DOHH2 (cell line): ENCODE results near the gene KRTAP4-12.

Experiments
- CTCF ChIP-seq: fragments of 200-600 bp; sonication (generic); IDR thresholded peaks from one replicate; pipeline ENCODE4 v1.5.1; 2014; ENCODE audit warnings: antibody characterized with exemption, mild to moderate bottlenecking, low read depth, low read length; ENCODE audit not compliant: poor library complexity, severe bottlenecking
- EZH2phosphoT487 ChIP-seq: fragments of 200-600 bp; sonication (generic); IDR thresholded peaks from 2 replicates; pipeline ENCODE4 v1.6.1; 2017; ENCODE audit warnings: borderline replicate concordance, mild to moderate bottlenecking, antibody characterized with exemption, low read length, moderate library complexity, mixed read lengths

GRCh38 chr17:41082626-41083025, 41.4 kb downstream of the KRTAP4-12 start:
- TF ChIP-seq CTCF, result no peak
- no peak for TF ChIP-seq EZH2phosphoT487
